DND-41 (cell line): ENCODE results near the gene CACNA2D1.

Experiments used
- ATAC-seq: fragments of 200-7000 bp; cut with Tn5 transposase; 3 replicates; pipeline ENCODE4 v1.9.1; 2021; ENCODE audit warnings: low read depth; ENCODE audit not compliant: insufficient read depth
- DNase-seq: peaks from one replicate; pipeline ENCODE4 v3.0.0-alpha.2; 2020
- H2AFZ ChIP-seq: 2 replicates; pipeline ENCODE4 v1.6.0; 2012; ENCODE audit warnings: low read depth, low read length
- H3K27ac ChIP-seq: 2 replicates; pipeline ENCODE4 v1.5.1; 2012; ENCODE audit warnings: low read length, inconsistent platforms
- H3K27me3 ChIP-seq: fragments of 200-600 bp; sonication (generic); 2 replicates; pipeline ENCODE4 v1.6.0; 2012; ENCODE audit warnings: low read length, mild to moderate bottlenecking, inconsistent platforms; ENCODE audit not compliant: insufficient read depth, poor library complexity
- H3K36me3 ChIP-seq: 2 replicates; pipeline ENCODE4 v1.5.1; 2012; ENCODE audit warnings: low read length, inconsistent platforms; ENCODE audit not compliant: insufficient read depth
- H3K4me1 ChIP-seq: 2 replicates; pipeline ENCODE4 v1.5.1; 2012; ENCODE audit warnings: mild to moderate bottlenecking, low read length; ENCODE audit not compliant: insufficient read depth
- H3K4me2 ChIP-seq: 2 replicates; pipeline ENCODE4 v1.6.0; 2012; ENCODE audit warnings: mild to moderate bottlenecking, moderate library complexity, low read length, inconsistent platforms; ENCODE audit not compliant: insufficient read depth
- H3K4me3 ChIP-seq, 2 experiments: fragments of 200-600 bp in 1 of 2; shearing (Covaris generic) in 1 of 2; 2 replicates each; pipeline ENCODE4 v1.5.1; 2012 to 2016; ENCODE audit warnings: inconsistent platforms in 2 of 2, low read length in 2 of 2, mild to moderate bottlenecking in 2 of 2, low read depth in 1 of 2, moderate library complexity in 1 of 2
- H3K79me2 ChIP-seq: 2 replicates; pipeline ENCODE4 v1.6.0; 2012; ENCODE audit warnings: low read length, inconsistent platforms; ENCODE audit not compliant: insufficient read depth
- H3K9ac ChIP-seq: 2 replicates; pipeline ENCODE4 v1.6.0; 2012; ENCODE audit warnings: low read depth, mild to moderate bottlenecking, inconsistent platforms, low read length, moderate library complexity
- H3K9me3 ChIP-seq: 2 replicates; pipeline ENCODE4 v1.5.1; 2012; ENCODE audit warnings: low read length, moderate library complexity, mild to moderate bottlenecking, inconsistent platforms; ENCODE audit not compliant: insufficient read depth, severe bottlenecking
- H4K20me1 ChIP-seq: 2 replicates; pipeline ENCODE4 v1.6.0; 2012; ENCODE audit warnings: low read length; ENCODE audit not compliant: insufficient read depth
- CTCF ChIP-seq: IDR thresholded peaks from 2 replicates; pipeline ENCODE4 v1.5.1; 2012; ENCODE audit warnings: borderline replicate concordance, low read length, moderate library complexity, mild to moderate bottlenecking; ENCODE audit not compliant: poor library complexity, severe bottlenecking; ENCODE audit errors: extremely low read depth
- EZH2 ChIP-seq: IDR thresholded peaks from 3 replicates; pipeline ENCODE4 v1.6.1; 2012; ENCODE audit warnings: borderline replicate concordance, low read depth, mild to moderate bottlenecking, moderate library complexity, low read length, inconsistent platforms; ENCODE audit not compliant: severe bottlenecking

CACNA2D1 gene

GRCh38 chr7:82471351-82472020 is 27.9 kb upstream of the CACNA2D1 start:
- H2AFZ ChIP-seq = no peak overlapping the region
- H3K4me1 ChIP-seq = no peaks in the 10 kb centered on the region
- H3K27me3 ChIP-seq = no peaks in the 10 kb centered on the region
- H3K36me3 ChIP-seq = no peaks in the 10 kb centered on the region
- no peak for TF ChIP-seq CTCF
- no peak for TF ChIP-seq EZH2
- no peak overlapping the region for H3K27ac ChIP-seq
- H3K9ac ChIP-seq = no peak overlapping the region
- no peak for DNase-seq
- H3K4me2 ChIP-seq = no peak overlapping the region
- no peaks in the 10 kb centered on the region for H3K79me2 ChIP-seq
- H4K20me1 ChIP-seq = no peaks in the 10 kb centered on the region
- H3K4me3 ChIP-seq = no peak overlapping the region
- ATAC-seq = no peak
- H3K9me3 ChIP-seq = no peaks in the 10 kb centered on the region

GRCh38 chr7:82469207-82469606 is 25.6 kb upstream of the CACNA2D1 start:
- no peaks in the 10 kb centered on the region for H3K27me3 ChIP-seq
- no peak overlapping the region for H3K4me2 ChIP-seq
- H4K20me1 ChIP-seq = no peaks in the 10 kb centered on the region
- TF ChIP-seq EZH2 = no peak
- no peak for TF ChIP-seq CTCF
- H3K27ac ChIP-seq = no peak overlapping the region
- no peak overlapping the region for H2AFZ ChIP-seq
- H3K9me3 ChIP-seq = no peaks in the 10 kb centered on the region
- H3K4me1 ChIP-seq = no peaks in the 10 kb centered on the region
- no peak overlapping the region for H3K9ac ChIP-seq
- DNase-seq (no peak), ATAC-seq (no peak)
- H3K36me3 ChIP-seq = no peaks in the 10 kb centered on the region
- H3K79me2 ChIP-seq = no peaks in the 10 kb centered on the region
- no peak overlapping the region for H3K4me3 ChIP-seq

GRCh38 chr7:82468435-82468834 is 24.9 kb upstream of the CACNA2D1 start:
- no peak for ATAC-seq
- H3K27ac ChIP-seq = no peak overlapping the region

More at GRCh38 chr7:82468435-82468834, 24.9 kb upstream of the CACNA2D1 start:
- no peaks in the 10 kb centered on the region for H3K4me1 ChIP-seq
- H4K20me1 ChIP-seq = no peaks in the 10 kb centered on the region
- DNase-seq = no peak
- no peak for TF ChIP-seq EZH2
- TF ChIP-seq CTCF = no peak
- H3K9ac ChIP-seq = no peak overlapping the region
- H3K79me2 ChIP-seq = no peaks in the 10 kb centered on the region
- H3K27me3 ChIP-seq = no peaks in the 10 kb centered on the region
- no peaks in the 10 kb centered on the region for H3K36me3 ChIP-seq
- no peak overlapping the region for H3K4me3 ChIP-seq
- H3K4me2 ChIP-seq = no peak overlapping the region
- H3K9me3 ChIP-seq = no peaks in the 10 kb centered on the region
- no peak overlapping the region for H2AFZ ChIP-seq
